Spleen (tissue), 7 donors: ENCODE results near the gene MICAL3.

Experiments used
- POLR2A ChIP-seq, 3 donors: fragments of 450-650 bp; IDR thresholded peaks; one replicate each; pipeline ENCODE4 v1.5.1; 2017; ENCODE audit warnings: antibody characterized with exemption in 3 of 3, mild to moderate bottlenecking in 1 of 3
- POLR2AphosphoS5 ChIP-seq, 3 donors: sonication (generic); formaldehyde crosslinking; IDR thresholded peaks; one replicate each; pipeline ENCODE4 v1.5.1; 2017; ENCODE audit warnings: antibody characterized with exemption in 3 of 3
- TF ChIP-seq, protein P1 (sequence below), 11 experiments: fragments of 200-600 bp in 7 of 11; fragments of 450-650 bp in 4 of 11; sonication (generic) in 4 of 11; IDR thresholded peaks in 8 of 11; conservative IDR thresholded peaks in 3 of 11; 1 replicate in 7 of 11; 2 replicates in 4 of 11; pipeline versions ENCODE4 v1.4.0 to v1.8.0; 2016 to 2021; ENCODE audit warnings: antibody characterized with exemption in 11 of 11, inconsistent platforms in 4 of 11, mild to moderate bottlenecking in 1 of 11
- donor health status: DM: no; HTN: no; CAD: no; lungs with moderate emphysema.
- donor health status: DM: no; HTN: no; CAD: no.
- donor health status: DM: no; HTN: no; CAD: no.

- TF ChIP-seq POLR2A (IDR thresholded peaks at IDR 0.05) (no peak), POLR2AphosphoS5 (IDR thresholded peaks at IDR 0.05) (no peak)
- TF ChIP-seq, protein P1, sequence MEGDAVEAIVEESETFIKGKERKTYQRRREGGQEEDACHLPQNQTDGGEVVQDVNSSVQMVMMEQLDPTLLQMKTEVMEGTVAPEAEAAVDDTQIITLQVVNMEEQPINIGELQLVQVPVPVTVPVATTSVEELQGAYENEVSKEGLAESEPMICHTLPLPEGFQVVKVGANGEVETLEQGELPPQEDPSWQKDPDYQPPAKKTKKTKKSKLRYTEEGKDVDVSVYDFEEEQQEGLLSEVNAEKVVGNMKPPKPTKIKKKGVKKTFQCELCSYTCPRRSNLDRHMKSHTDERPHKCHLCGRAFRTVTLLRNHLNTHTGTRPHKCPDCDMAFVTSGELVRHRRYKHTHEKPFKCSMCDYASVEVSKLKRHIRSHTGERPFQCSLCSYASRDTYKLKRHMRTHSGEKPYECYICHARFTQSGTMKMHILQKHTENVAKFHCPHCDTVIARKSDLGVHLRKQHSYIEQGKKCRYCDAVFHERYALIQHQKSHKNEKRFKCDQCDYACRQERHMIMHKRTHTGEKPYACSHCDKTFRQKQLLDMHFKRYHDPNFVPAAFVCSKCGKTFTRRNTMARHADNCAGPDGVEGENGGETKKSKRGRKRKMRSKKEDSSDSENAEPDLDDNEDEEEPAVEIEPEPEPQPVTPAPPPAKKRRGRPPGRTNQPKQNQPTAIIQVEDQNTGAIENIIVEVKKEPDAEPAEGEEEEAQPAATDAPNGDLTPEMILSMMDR (IDR thresholded peaks at IDR 0.05 in 8 of 11, conservative IDR thresholded peaks at IDR 0.05 in 3 of 11): no peak
These were observed 133.5 kb downstream of the MICAL3 start for GRCh38 chr22:17890892-17891291.
